HG03558 (cell line): ENCODE data around the gene E2F4.
A peak's percentile ranks its signal among the peaks of the same experiment; 100 is the strongest.

Experiments used
- ATAC-seq: cut with Tn5 transposase; IDR thresholded peaks from one replicate; pipeline ENCODE4 v1.9.1; 2021; ENCODE audit warnings: moderate number of reproducible peaks; ENCODE audit not compliant: unreplicated experiment; ENCODE audit errors: extremely low read depth

The E2F4 gene

GRCh38 chr16:67246081-67246755, 54.3 kb downstream of the E2F4 start:
- ATAC-seq: no peak

- no peak for ATAC-seq
Measured at GRCh38 chr16:67246756-67247191, 54.8 kb downstream of the E2F4 start.

- ATAC-seq: peak; percentile 38
Measured at GRCh38 chr16:67247192-67248072, 55.5 kb downstream of the E2F4 start, which contains the start of gene FHOD1. Gene FHOD1 (minus strand): TSS chr16:67247481. CDS start chr16:67247410, 71 bp downstream.

GRCh38 chr16:67248073-67248400, 56.1 kb downstream of the E2F4 start:
- no peak for ATAC-seq
